ENCODE data around the gene KIF21B.

Gene KIF21B

GRCh38 chr1:201013031-201013485, 10.5 kb downstream of the KIF21B start:
- Histone ChIP-seq H3K27ac (replicated peaks) (no peak overlapping the region; the same call in 1 of the 2 replicates), H3K4me3 (replicated peaks; ENCODE audit: insufficient read depth, low read length) (no peak overlapping the region)
- peak in 1 of 2 experiments; percentile 90 for DNase-seq (ENCODE audit: low read depth in 1 of 2, low spot score in 1 of 2)

GRCh38 chr1:201011616-201012015, 11.9 kb downstream of the KIF21B start:
- no peak for TF ChIP-seq CTCF (IDR thresholded peaks at IDR 0.05; ENCODE audit: insufficient read depth, low read length)
- TF ChIP-seq SPI1 (IDR thresholded peaks at IDR 0.05; ENCODE audit: borderline replicate concordance, low read depth) = no peak
- TF ChIP-seq REST (IDR thresholded peaks at IDR 0.05; ENCODE audit: insufficient replicate concordance, low read depth) = no peak
- TF ChIP-seq POLR2AphosphoS5 (IDR thresholded peaks at IDR 0.05; ENCODE audit: low read depth) = no peak
- no peak for TF ChIP-seq GABPA (IDR thresholded peaks at IDR 0.05; ENCODE audit: low read depth)
- H3K27ac ChIP-seq (replicated peaks) = no peak overlapping the region
- H3K27me3 ChIP-seq (ENCODE audit: insufficient read depth, poor library complexity, severe bottlenecking) = no peaks in the 10 kb centered on the region
- H3K4me3 ChIP-seq (replicated peaks; ENCODE audit: insufficient read depth, low read length) = no peak overlapping the region
- DNase-seq (ENCODE audit: low read depth in 1 of 2, low spot score in 1 of 2) = no peak

More at GRCh38 chr1:201013031-201013485, 10.5 kb downstream of the KIF21B start:
- no peaks in the 10 kb centered on the region for H3K27me3 ChIP-seq (ENCODE audit: insufficient read depth, poor library complexity, severe bottlenecking)
- TF ChIP-seq GABPA (IDR thresholded peaks at IDR 0.05; ENCODE audit: low read depth) (no peak), REST (IDR thresholded peaks at IDR 0.05; ENCODE audit: insufficient replicate concordance, low read depth) (no peak), SPI1 (IDR thresholded peaks at IDR 0.05; ENCODE audit: borderline replicate concordance, low read depth) (no peak), POLR2AphosphoS5 (IDR thresholded peaks at IDR 0.05; ENCODE audit: low read depth) (0 out of 2 replicates have a peak, but pooled peaks have one; percentile 22), CTCF (IDR thresholded peaks at IDR 0.05; ENCODE audit: insufficient read depth, low read length) (no peak)

GRCh38 chr1:201009962-201010645, 13.4 kb downstream of the KIF21B start:
- H3K27ac ChIP-seq (replicated peaks) = no peak overlapping the region
- no peaks in the 10 kb centered on the region for H3K27me3 ChIP-seq (ENCODE audit: insufficient read depth, poor library complexity, severe bottlenecking)
- H3K4me3 ChIP-seq (replicated peaks; ENCODE audit: insufficient read depth, low read length) = no peak overlapping the region
- no peak for DNase-seq (ENCODE audit: low read depth in 1 of 2, low spot score in 1 of 2)
- TF ChIP-seq POLR2AphosphoS5 (IDR thresholded peaks at IDR 0.05; ENCODE audit: low read depth) (no peak), REST (IDR thresholded peaks at IDR 0.05; ENCODE audit: insufficient replicate concordance, low read depth) (no peak), GABPA (IDR thresholded peaks at IDR 0.05; ENCODE audit: low read depth) (no peak), CTCF (IDR thresholded peaks at IDR 0.05; ENCODE audit: insufficient read depth, low read length) (no peak), SPI1 (IDR thresholded peaks at IDR 0.05; ENCODE audit: borderline replicate concordance, low read depth) (no peak)

Data from HL-60 (cell line).